Measurements from ENCODE around the gene RHOC.

The RHOC gene

DNA sequence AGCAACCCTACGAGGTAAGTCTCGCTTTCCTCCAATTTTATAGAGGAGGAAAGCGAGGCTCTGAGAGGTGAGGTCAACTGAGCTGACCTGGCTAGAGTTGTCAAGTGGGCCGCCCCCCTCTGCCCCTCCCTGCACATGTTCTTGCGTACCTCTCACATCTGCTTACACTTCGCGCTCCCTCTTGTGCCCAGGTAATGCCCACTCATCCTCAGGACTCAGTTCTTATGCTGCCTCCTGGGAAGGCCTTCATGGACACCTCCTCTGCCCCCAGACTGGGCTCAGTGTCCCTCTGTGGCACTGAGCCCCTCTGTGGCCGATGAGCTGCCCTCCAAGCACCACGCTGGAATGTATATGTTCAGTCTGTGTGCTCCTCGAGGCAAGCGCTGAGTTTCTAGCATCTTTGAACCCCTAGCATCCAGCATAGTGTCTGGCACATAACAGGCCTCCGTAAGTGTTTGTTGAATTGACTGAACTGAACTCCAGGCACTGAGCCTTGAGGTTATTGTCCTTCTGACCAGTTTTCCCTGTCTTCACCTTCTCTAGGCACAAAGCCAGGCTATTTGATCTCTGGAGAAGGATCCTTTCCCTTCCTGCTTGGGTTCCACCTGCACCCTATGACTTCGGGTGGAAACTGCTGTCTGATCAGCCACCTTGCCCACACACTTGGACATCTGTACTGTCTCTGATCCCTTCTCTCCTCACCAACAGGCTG, 19.0 kb downstream of the RHOC start:
- ChIA-PET CTCF (interaction anchor here (0.6 to 1.0 kb wide), 2 partner anchors 12 to 113 kb away, joined by 3 to 4 read pairs; no protein-coding TSS in a partner anchor), POLR2A (no interaction called here)
- no peak overlapping the region for H3K4me3 ChIP-seq (ENCODE audit: low read depth, low read length)
- H3K27ac ChIP-seq (ENCODE audit: extremely low read depth, low read depth, low read length): no peak overlapping the region
- H3K9me3 ChIP-seq (ENCODE audit: control insufficient read depth, insufficient read depth, low read depth, low read length): no peaks in the 10 kb centered on the region
- H3K4me1 ChIP-seq (ENCODE audit: control insufficient read depth, insufficient read depth, low read length): no peaks in the 10 kb centered on the region
- H3K36me3 ChIP-seq (ENCODE audit: control insufficient read depth in 2 of 2, insufficient read depth in 1 of 2, low read length in 2 of 2): peaks cover 13 to 59% of the 10 kb centered on the region in 2 experiments; a peak in 2 of 3 replicates
- no peak for TF ChIP-seq ZNF792 (tag by site-specific recombination; IDR thresholded peaks at IDR 0.05)

DNA sequence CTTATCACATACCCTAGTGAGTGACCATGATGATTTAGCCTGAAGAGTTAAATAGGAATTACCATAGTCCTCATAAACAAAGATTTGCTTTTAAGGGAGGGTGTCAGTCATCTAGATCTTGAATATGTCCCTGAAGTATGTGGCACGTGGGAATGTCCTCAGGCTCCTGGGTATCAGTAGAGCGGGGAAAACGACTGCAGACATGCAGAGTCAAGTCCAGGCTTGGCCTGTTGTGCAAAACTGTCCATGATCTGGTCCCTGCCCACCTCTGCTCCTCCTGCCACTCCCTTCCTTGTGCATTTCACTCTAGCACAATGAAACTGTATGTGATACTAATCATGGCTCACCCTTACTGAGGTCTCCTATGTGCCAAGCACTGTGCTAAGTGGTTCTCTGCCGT, 19.6 kb downstream of the RHOC start:
- POLR2A ChIA-PET: no interaction called here
- TF ChIP-seq, protein P1, sequence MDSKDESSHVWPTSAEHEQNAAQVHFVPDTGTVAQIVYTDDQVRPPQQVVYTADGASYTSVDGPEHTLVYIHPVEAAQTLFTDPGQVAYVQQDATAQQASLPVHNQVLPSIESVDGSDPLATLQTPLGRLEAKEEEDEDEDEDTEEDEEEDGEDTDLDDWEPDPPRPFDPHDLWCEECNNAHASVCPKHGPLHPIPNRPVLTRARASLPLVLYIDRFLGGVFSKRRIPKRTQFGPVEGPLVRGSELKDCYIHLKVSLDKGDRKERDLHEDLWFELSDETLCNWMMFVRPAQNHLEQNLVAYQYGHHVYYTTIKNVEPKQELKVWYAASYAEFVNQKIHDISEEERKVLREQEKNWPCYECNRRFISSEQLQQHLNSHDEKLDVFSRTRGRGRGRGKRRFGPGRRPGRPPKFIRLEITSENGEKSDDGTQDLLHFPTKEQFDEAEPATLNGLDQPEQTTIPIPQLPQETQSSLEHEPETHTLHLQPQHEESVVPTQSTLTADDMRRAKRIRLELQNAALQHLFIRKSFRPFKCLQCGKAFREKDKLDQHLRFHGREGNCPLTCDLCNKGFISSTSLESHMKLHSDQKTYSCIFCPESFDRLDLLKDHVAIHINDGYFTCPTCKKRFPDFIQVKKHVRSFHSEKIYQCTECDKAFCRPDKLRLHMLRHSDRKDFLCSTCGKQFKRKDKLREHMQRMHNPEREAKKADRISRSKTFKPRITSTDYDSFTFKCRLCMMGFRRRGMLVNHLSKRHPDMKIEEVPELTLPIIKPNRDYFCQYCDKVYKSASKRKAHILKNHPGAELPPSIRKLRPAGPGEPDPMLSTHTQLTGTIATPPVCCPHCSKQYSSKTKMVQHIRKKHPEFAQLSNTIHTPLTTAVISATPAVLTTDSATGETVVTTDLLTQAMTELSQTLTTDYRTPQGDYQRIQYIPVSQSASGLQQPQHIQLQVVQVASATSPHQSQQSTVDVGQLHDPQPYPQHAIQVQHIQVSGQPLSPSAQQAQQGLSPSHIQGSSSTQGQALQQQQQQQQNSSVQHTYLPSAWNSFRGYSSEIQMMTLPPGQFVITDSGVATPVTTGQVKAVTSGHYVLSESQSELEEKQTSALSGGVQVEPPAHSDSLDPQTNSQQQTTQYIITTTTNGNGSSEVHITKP (tag by site-specific recombination; IDR thresholded peaks at IDR 0.05): no peak
- TF ChIP-seq ZNF311 (tag by site-specific recombination; IDR thresholded peaks at IDR 0.05; ENCODE audit: borderline replicate concordance) (no peak), ZNF146 (tag by site-specific recombination; IDR thresholded peaks at IDR 0.05) (no peak)
- Histone ChIP-seq H3K4me1 (ENCODE audit: control insufficient read depth, insufficient read depth, low read length) (no peaks in the 10 kb centered on the region), H3K4me3 (ENCODE audit: low read depth, low read length) (no peak overlapping the region), H3K9me3 (ENCODE audit: control insufficient read depth, insufficient read depth, low read depth, low read length) (no peaks in the 10 kb centered on the region), H3K27ac (ENCODE audit: extremely low read depth, low read depth, low read length) (no peak overlapping the region), H3K36me3 (ENCODE audit: control insufficient read depth in 2 of 2, insufficient read depth in 1 of 2, low read length in 2 of 2) (peaks cover 12 to 56% of the 10 kb centered on the region in 2 experiments; a peak in 2 of 3 replicates)
- CTCF ChIA-PET: interaction anchor here (0.6 to 1.0 kb wide), 2 partner anchors 11 to 113 kb away, joined by 3 to 4 read pairs; no protein-coding TSS in a partner anchor

DNA sequence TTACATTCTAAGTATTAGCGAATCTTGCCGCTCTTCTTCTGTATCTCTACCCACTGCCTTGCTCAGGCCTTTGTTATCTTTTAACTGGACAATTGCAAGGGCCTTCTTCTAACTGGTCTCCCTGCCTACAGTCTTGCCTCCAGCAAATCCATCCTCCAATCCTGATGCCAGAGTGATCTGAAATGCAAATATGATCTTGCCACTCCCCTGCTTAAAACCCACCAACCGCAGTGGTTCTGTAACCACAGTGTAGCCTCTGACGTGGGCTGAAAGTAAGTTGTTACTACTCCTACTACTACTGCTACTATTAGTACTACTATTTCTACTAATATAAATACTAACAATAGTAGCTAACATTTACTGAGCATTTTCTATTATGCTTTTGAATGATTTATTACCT, 20.1 kb downstream of the RHOC start:
- no peak overlapping the region for H3K27ac ChIP-seq (ENCODE audit: extremely low read depth, low read depth, low read length)
- no peak overlapping the region for H3K4me3 ChIP-seq (ENCODE audit: low read depth, low read length)
- H3K4me1 ChIP-seq (ENCODE audit: control insufficient read depth, insufficient read depth, low read length): no peaks in the 10 kb centered on the region
- ChIA-PET POLR2A (no interaction called here), CTCF (interaction anchor here (0.9 to 1.1 kb wide), 2 partner anchors 21 to 29 kb away, joined by 3 to 5 read pairs; no protein-coding TSS in a partner anchor)
- no peaks in the 10 kb centered on the region for H3K9me3 ChIP-seq (ENCODE audit: control insufficient read depth, insufficient read depth, low read depth, low read length)
- peaks cover 7 to 54% of the 10 kb centered on the region in 2 experiments; a peak in 2 of 3 replicates for H3K36me3 ChIP-seq (ENCODE audit: control insufficient read depth in 2 of 2, insufficient read depth in 1 of 2, low read length in 2 of 2)
- no peak for TF ChIP-seq ZNF416 (tag by site-specific recombination; IDR thresholded peaks at IDR 0.05)
- TF ChIP-seq, protein P2, sequence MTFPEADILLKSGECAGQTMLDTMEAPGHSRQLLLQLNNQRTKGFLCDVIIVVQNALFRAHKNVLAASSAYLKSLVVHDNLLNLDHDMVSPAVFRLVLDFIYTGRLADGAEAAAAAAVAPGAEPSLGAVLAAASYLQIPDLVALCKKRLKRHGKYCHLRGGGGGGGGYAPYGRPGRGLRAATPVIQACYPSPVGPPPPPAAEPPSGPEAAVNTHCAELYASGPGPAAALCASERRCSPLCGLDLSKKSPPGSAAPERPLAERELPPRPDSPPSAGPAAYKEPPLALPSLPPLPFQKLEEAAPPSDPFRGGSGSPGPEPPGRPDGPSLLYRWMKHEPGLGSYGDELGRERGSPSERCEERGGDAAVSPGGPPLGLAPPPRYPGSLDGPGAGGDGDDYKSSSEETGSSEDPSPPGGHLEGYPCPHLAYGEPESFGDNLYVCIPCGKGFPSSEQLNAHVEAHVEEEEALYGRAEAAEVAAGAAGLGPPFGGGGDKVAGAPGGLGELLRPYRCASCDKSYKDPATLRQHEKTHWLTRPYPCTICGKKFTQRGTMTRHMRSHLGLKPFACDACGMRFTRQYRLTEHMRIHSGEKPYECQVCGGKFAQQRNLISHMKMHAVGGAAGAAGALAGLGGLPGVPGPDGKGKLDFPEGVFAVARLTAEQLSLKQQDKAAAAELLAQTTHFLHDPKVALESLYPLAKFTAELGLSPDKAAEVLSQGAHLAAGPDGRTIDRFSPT (tag by site-specific recombination; IDR thresholded peaks at IDR 0.05): no peak
- TF ChIP-seq, protein P3, sequence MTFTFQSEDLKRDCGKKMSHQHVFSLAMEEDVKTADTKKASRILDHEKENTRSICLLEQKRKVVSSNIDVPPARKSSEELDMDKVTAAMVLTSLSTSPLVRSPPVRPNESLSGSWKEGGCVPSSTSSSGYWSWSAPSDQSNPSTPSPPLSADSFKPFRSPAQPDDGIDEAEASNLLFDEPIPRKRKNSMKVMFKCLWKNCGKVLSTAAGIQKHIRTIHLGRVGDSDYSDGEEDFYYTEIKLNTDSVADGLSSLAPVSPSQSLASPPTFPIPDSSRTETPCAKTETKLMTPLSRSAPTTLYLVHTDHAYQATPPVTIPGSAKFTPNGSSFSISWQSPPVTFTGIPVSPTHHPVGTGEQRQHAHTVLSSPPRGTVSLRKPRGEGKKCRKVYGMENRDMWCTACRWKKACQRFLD (tag by site-specific recombination; IDR thresholded peaks at IDR 0.05): no peak
- no peak for TF ChIP-seq ZNF791 (tag by site-specific recombination; IDR thresholded peaks at IDR 0.05)
- TF ChIP-seq ZNF248 (tag by site-specific recombination; IDR thresholded peaks at IDR 0.05): no peak
- no peak for TF ChIP-seq ZNF223 (tag by site-specific recombination; IDR thresholded peaks at IDR 0.05)
- TF ChIP-seq ZNF174 (tag by site-specific recombination; IDR thresholded peaks at IDR 0.05): no peak
- TF ChIP-seq ZBTB8A (tag by site-specific recombination; IDR thresholded peaks at IDR 0.05): no peak
- TF ChIP-seq ZNF426 (tag by site-specific recombination; IDR thresholded peaks at IDR 0.05): no peak
- no peak for TF ChIP-seq GLI2 (tag by site-specific recombination; IDR thresholded peaks at IDR 0.05; ENCODE audit: borderline replicate concordance, low read depth)
- TF ChIP-seq, protein P4, sequence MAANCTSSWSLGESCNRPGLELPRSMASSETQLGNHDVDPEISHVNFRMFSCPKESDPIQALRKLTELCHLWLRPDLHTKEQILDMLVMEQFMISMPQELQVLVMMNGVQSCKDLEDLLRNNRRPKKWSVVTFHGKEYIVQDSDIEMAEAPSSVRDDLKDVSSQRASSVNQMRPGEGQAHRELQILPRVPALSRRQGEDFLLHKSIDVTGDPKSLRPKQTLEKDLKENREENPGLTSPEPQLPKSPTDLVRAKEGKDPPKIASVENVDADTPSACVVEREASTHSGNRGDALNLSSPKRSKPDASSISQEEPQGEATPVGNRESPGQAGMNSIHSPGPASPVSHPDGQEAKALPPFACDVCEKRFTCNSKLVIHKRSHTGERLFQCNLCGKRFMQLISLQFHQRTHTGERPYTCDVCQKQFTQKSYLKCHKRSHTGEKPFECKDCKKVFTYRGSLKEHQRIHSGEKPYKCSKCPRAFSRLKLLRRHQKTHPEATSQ (tag by site-specific recombination; IDR thresholded peaks at IDR 0.05): no peak
- no peak for TF ChIP-seq ZNF585B (tag by site-specific recombination; IDR thresholded peaks at IDR 0.05)
- TF ChIP-seq, protein P5, sequence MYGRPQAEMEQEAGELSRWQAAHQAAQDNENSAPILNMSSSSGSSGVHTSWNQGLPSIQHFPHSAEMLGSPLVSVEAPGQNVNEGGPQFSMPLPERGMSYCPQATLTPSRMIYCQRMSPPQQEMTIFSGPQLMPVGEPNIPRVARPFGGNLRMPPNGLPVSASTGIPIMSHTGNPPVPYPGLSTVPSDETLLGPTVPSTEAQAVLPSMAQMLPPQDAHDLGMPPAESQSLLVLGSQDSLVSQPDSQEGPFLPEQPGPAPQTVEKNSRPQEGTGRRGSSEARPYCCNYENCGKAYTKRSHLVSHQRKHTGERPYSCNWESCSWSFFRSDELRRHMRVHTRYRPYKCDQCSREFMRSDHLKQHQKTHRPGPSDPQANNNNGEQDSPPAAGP (tag by site-specific recombination; IDR thresholded peaks at IDR 0.05): no peak

Measured in HEK293 (cell line).